Activated naive CD4-positive, alpha-beta T cell (primary cell): ENCODE results near the gene FAM107B.
"Not testable (repeated sequence)": the region's sequence is repeated elsewhere in the genome, so short reads cannot be mapped to it uniquely, and the experiment has no call there.

Experiments used
- DNase-seq, 4 experiments: peaks; one replicate each; lab custom pipeline; 2025; lab: John Stamatoyannopoulos, UW

Gene FAM107B

GRCh38 chr10:14601326-14601725, 173.4 kb downstream of the FAM107B start:
- DNase-seq, result no peak

GRCh38 chr10:14600065-14600464, 174.6 kb downstream of the FAM107B start:
- DNase-seq, result no peak

DNA sequence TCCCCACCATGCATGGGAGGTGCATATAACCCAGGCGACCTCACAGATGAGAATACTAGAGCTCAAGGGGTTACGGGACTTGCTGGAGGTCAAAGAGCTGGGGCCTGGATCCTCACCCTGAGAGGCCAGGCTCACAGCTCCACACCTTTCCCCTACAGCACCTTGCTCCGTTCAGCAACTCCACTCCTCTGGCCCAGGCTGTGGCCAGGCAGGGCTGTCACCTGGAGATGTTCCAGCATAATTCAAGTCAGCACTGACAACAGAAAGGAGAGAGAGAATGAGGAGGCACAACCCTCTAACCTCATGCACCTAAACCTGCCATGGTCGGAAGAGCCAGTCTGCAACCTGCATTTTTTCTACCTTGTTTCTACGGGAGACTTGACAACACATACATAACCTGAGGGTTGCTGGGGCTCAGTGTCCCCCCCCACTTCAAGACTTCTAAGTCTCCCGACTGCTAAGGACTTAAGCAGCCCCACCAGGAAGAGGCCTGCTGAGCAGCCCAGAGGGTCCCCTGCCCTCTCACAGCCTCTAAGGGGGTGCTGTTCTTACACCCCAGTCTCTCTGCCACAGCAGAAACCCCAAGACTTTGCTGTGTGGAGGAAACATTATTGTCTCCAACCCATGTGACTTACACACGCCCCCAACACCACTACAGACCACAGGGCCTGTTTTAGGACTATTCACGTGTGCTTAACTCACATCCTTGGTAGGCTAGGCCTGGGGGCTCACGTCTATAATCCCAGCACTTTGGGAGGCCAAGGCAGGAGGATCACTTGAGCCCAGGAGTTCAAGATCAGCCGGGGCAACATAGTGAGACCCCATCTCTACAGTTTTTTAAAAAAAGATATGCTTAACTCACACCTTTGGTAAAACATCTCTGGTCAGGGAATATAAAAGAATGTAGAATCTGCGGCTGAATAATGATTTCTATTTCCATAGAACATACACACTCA, 175.6 kb downstream of the FAM107B start:
- no peak for DNase-seq

DNA sequence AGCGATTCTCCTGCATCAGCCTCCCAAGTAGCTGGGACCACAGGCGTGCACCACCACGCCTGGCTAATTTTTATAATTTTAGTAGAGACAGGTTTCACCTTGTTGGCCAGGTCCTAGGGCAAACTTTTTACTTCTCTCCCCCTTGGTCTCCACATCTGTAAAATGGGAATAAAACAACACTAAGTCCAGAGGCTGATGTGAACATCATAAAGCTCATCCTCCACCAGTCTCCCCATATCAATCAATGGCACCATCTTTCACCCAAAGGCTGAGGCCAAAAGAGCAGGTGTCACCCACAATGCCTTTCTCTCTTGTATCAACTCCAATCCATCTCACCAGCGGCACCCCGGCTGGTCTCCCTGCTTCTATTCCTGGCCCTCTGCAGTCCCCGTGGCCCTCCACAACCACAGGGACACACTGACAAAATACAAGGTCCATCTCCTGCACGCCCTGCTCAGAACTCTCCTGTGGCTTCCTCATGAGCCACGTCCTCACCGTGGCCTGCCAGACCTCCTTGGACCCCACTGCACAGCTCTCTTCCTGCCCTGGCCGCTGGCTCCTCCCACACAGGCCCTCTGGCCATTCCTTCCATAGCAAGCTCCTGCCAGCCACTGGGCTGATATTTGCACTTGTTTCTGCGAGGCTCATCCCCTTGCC, 179.0 kb downstream of the FAM107B start:
- no peak for DNase-seq

GRCh38 chr10:14594878-14595525, 179.7 kb downstream of the FAM107B start:
- DNase-seq, result no peak

DNA sequence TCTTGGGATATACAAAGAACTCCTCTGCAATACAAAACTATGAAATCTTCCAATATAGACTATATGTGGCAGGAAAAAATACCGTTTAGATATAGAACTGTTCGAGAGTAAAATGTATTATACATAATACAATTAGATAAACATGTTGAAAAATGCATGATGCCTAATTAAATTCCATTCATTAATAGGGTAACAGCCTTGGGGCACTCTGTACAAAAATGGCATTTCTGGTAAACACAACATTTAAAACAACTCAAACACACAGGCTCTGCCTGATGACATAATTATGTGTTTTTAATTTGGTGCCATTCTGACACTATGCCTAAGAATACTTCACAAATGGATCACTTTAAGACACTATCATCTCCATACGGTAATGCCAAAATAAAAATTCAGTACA, 180.9 kb downstream of the FAM107B start:
- DNase-seq, result no peak

GRCh38 chr10:14592566-14592965, 182.1 kb downstream of the FAM107B start:
- no peak for DNase-seq

DNA sequence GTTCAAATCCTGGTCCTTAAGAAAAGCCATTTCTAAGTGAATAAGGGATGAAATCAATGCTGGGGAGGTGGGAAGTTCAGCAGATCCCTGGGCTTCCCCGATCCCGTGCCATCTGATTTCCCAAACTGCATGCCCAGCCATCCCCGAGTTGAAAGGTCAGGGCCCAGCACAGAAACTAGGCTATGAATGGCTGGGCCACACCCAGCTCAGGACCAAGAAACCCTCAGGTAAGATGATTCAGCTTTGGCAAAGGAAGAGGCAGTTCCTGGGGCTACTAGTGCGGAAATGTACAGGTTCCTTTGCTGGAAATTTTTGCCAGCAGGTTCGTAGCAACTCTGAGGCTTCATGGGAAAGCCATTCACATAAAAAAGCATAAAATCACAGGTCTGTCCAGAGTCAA, 182.7 kb downstream of the FAM107B start:
- no peak for DNase-seq

DNA sequence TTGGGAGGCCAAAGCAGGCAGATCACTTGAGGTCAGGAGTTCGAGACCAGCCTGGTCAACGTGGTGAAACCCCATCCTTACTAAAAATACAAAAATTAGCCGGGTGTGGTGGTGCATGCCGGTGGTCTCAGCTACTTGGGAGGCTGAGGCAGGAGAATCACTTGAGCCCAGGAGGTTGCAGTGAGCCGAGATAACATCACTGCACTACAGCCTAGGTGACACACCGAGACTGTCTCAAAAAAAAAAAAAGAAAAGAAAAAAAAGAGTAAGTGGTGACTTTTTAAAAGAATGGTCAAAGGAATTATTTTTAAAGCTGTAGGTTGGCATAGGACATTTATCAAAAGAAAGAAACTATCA, 185.8 kb downstream of the FAM107B start:
- not testable (repeated sequence) for DNase-seq

- no peak for DNase-seq
These were observed 186.4 kb downstream of the FAM107B start for GRCh38 chr10:14588084-14588937.

GRCh38 chr10:14587540-14588083, 187.1 kb downstream of the FAM107B start:
- no peak for DNase-seq

GRCh38 chr10:14586901-14587300, 187.8 kb downstream of the FAM107B start:
- DNase-seq, result peak in 2 of 4 experiments; percentile 54 to 60

DNA sequence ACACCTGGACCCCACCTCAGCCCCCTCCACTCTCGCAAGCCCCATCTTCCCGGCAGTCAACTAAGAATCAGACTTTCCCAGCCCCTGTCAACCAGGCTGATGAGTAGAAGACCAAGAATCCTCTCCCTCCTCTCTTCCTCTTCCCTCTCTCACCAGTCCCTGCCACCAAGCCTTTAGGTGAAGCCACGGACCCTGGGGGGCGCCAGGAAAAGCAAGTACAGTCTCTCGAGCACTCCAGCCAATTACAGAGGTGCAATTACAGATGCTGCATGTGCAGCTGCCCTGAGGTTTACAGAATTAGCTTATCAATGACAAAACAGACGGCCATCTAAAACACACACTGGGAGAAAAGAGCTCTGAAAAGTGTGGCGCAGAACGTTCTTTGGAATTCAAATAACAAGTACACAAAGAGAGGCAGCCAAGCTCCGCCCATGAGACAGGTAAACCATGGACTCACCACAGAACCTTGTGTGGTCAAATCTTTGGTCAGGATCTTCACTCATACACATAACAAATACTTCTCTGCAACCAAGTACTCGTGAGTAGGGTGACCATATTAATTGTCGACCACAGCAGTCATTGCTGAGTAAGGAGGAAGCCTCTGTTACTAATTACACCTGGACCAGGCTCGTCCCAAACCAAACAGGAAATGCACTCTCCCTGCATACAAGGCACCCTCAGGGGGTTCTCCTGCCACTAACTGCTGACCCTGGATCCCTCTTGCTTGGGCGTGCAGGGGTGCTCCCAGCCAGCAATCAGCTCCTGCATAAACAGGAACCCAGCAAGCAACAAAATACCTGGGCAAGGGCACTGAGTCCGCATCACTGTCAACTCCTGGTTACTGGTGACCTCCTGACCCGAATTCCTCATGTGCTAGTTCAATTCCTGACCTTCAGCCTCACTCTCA, 189.2 kb downstream of the FAM107B start:
- no peak for DNase-seq

DNA sequence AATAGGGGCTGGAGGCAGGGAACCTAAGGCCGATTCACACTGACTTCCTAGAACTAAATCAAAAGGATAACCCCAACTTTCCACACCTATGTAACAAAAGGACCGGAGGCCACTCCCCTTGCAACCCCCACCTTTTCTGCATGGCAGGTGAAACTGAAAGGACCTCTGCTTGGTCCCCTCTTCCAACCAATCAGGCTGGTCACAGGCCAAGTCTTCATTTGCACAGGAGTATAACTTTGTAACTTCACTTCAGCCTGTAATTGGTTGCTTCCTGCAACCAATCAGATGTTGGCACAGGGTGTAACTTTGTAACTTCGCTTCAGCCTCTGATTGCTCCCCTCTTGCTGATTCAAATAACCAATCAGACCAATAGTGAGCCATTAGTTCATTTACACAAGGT, 190.0 kb downstream of the FAM107B start:
- DNase-seq, result no peak

DNA sequence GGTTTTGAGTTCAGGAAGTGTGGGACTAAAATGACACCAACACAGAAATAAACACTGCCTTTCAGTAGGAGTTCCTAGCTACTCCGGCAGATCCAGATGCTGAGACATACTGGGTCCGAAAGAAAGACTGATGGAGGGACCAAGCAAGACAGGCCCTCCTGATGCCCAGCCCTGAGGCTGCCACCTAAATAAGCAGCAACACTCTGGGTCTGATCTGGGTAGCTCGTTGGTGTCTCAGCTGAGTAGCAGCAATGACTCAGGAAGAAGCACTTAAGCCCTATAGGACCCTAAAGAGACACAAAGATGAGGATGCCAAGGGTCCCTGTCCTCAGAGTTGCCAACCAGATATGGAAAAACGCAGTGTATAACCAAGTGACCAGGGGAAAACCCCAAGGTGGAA, 190.7 kb downstream of the FAM107B start:
- no peak for DNase-seq

GRCh38 chr10:14583252-14583651, 191.4 kb downstream of the FAM107B start:
- DNase-seq, result peak in 3 of 4 experiments; percentile 21 to 72 (median 69)

DNA sequence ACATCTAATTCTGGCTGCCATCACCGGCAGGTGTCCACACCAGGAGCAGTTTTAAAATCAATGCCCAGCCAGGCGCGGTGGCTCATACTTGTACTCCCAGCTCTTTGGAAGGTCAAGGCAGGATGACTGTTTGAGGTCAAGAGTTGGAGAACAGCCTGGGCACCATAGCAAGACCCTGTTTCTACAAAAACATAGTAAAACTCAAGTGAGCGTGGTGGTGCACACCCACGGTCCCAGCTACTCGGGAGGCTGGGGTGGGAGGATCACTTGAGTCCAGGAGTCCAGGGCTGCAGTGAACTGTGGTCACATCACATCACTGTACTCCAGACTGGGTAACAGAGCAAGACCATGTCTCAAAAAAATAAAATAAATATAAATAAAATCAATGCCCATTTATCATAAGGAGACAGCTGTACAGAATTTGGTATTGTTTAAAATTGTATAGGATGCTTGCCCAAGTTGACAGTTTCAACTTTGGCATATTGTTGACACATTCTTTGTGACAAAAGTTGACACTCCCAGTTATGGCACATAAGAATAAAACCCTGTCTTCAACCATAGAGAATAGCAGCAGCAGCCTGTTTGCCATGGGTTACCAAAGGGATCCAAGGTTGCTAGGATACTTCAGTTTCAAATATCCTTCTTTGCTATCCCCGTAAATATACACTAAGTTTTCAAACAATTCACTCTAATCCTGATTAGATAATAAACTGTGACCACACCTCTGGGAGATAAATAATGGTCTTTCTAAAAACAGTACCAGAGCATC, 193.0 kb downstream of the FAM107B start:
- DNase-seq, result no peak

DNA sequence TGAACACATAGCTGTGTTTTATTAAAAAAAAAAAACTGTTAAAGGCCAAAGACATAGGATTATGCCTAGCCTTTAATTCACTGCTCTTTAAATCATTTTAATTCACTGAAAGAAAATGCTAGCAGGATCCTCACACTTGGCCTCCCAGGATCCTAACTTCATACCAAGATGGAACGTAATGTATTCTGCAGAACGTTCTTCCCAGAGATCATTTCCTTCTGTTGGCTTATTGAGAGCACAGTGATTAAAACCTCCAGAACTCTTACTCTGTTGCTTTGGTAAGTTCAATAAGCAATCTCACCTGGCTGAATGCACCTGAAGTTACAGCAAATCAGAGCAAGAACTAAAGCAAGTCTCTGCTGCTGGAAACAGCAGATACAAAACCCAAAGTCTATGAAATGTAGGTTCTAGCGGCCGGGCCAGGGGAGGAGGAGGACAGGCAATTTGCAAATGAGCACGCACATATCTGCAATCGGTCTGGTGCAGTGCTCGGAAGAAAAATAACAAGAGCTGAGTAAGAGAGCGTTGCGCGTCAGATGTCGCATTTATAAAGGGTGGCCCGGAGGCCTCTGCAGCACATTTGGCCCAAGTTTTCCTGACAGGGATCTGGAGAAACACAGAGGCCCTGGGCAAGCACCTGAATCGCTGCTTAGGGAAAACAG, 193.9 kb downstream of the FAM107B start:
- DNase-seq, result no peak

DNA sequence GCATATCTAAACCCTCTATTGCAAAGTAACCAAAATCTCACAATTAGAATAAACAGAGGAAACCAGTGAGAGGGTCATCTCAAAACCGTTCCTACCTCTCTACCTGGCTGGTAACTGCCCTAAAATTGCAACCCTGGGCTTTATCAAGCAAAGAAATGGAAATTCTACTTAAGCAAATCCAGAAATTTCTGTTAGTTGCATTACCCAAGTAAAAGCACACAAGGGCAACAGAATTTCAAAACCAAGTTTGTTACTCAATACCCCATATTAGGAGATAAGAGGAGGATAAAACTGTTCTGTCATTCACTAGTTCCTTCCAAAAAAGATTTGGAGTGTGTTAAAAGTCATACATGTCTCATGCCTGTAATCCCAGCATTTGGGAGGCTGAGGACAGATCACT, 195.3 kb downstream of the FAM107B start:
- no peak for DNase-seq
